Spleen (tissue), 7 donors: ENCODE results near the gene SSR1.

ENCODE experiments used
- POLR2A ChIP-seq, 3 donors: fragments of 450-650 bp; IDR thresholded peaks; one replicate each; pipeline ENCODE4 v1.5.1; 2017; ENCODE audit warnings: antibody characterized with exemption in 3 of 3, mild to moderate bottlenecking in 1 of 3
- POLR2AphosphoS5 ChIP-seq, 3 donors: sonication (generic); formaldehyde crosslinking; IDR thresholded peaks; one replicate each; pipeline ENCODE4 v1.5.1; 2017; ENCODE audit warnings: antibody characterized with exemption in 3 of 3
- TF ChIP-seq, protein P1 (sequence below), 11 experiments: fragments of 200-600 bp in 7 of 11; fragments of 450-650 bp in 4 of 11; sonication (generic) in 4 of 11; IDR thresholded peaks in 8 of 11; conservative IDR thresholded peaks in 3 of 11; 1 replicate in 7 of 11; 2 replicates in 4 of 11; pipeline versions ENCODE4 v1.4.0 to v1.8.0; 2016 to 2021; ENCODE audit warnings: antibody characterized with exemption in 11 of 11, inconsistent platforms in 4 of 11, mild to moderate bottlenecking in 1 of 11
- donor health status: DM: no; HTN: no; CAD: no; lungs with moderate emphysema.
- donor health status: DM: no; HTN: no; CAD: no.
- donor health status: DM: no; HTN: no; CAD: no.

- TF ChIP-seq, protein P1, sequence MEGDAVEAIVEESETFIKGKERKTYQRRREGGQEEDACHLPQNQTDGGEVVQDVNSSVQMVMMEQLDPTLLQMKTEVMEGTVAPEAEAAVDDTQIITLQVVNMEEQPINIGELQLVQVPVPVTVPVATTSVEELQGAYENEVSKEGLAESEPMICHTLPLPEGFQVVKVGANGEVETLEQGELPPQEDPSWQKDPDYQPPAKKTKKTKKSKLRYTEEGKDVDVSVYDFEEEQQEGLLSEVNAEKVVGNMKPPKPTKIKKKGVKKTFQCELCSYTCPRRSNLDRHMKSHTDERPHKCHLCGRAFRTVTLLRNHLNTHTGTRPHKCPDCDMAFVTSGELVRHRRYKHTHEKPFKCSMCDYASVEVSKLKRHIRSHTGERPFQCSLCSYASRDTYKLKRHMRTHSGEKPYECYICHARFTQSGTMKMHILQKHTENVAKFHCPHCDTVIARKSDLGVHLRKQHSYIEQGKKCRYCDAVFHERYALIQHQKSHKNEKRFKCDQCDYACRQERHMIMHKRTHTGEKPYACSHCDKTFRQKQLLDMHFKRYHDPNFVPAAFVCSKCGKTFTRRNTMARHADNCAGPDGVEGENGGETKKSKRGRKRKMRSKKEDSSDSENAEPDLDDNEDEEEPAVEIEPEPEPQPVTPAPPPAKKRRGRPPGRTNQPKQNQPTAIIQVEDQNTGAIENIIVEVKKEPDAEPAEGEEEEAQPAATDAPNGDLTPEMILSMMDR (IDR thresholded peaks at IDR 0.05 in 8 of 11, conservative IDR thresholded peaks at IDR 0.05 in 3 of 11): no peak
- TF ChIP-seq POLR2AphosphoS5 (IDR thresholded peaks at IDR 0.05) (no peak), POLR2A (IDR thresholded peaks at IDR 0.05) (no peak)
Measured at GRCh38 chr6:7301702-7302101, 11.3 kb downstream of the SSR1 start.
